Stimulated activated naive CD8-positive, alpha-beta T cell treated with anti-CD3 and anti-CD28 coated beads, Interleukin-15, amount 100 ng/mL, for 72 hours (primary cell): ENCODE results near the gene FAM229A.

Experiments used
- ATAC-seq: fragments of 150-1000 bp; cut with Tn5 transposase; 2 replicates; pipeline ENCODE4 v1.10.0; 2021; ENCODE audit warnings: mild to moderate bottlenecking, moderate library complexity
- DNase-seq, 2 donors: peaks; one replicate each; pipeline ENCODE4 v3.0.0; 2021 to 2022
- H3K27ac Mint-ChIP-seq, 2 donors: one replicate each; pipeline ENCODE4 v1.8.0; 2022; ENCODE audit warnings: mild to moderate bottlenecking in 2 of 2, mixed read lengths in 2 of 2, moderate library complexity in 2 of 2
- H3K27me3 Mint-ChIP-seq: one replicate; pipeline ENCODE4 v1.8.0; 2022; ENCODE audit warnings: mixed read lengths
- H3K4me1 Mint-ChIP-seq: one replicate; pipeline ENCODE4 v1.8.0; 2022; ENCODE audit warnings: mild to moderate bottlenecking, mixed read lengths
- H3K4me3 Mint-ChIP-seq, 2 donors: one replicate each; pipeline ENCODE4 v1.8.0; 2022; ENCODE audit warnings: mild to moderate bottlenecking in 2 of 2, mixed read lengths in 2 of 2, moderate library complexity in 1 of 2
- H3K9me3 Mint-ChIP-seq, 2 donors: one replicate each; pipeline ENCODE4 v1.8.0; 2022; ENCODE audit warnings: mixed read lengths in 2 of 2

FAM229A gene

DNA sequence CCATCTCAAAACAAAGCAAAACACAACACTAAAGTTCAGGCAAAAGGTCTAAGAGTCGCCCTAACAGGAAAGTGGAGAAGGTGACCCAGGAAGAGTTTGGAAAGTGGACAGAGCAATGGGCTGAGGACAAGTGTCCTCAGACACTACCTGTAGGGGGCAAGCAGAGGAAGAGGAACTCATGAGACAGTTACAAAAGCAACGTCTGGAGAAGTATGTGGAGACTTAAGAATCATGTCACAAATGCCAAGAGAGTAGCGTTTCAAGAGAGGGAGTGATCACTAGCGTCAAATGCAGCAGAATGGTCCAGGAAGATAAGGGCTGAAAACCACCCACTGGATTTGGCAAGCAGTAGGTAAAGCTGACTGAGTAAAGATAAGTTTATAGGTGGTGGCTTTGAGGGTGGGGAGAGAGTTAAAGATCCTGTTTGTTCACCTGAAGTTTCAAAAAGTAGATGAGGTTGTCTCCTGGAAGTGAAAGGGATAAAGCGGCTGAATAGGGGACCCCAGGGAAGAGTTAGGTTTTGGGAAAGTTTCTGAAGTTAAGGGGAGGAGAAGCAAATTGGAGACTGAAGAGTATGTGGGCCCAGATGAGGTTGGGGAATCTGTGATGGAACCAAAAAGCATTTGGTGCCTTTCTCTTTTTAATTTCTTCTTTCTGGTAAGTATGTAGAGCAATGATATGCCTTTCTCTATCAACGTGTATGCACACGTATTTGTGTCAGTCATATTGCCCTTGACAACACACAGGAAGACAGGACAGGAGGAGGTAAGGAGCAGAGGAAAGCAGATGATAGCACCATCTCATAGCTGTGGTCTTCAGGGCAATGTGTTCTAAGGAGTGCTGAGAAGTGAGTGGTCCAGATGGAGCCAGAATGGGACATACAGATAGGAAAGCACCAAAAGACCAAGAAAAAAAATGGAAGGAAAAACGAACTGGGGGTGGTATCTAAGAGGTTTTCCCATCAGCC is 28.9 kb upstream of the FAM229A start:
- Mint-ChIP-seq H3K9me3 (peaks cover 0 to 1% of the 10 kb centered on the region in 2 donors), H3K27ac (no peak overlapping the region), H3K27me3 (no peaks in the 10 kb centered on the region), H3K4me3 (no peak overlapping the region), H3K4me1 (peaks cover 27% of the 10 kb centered on the region)
- ATAC-seq (no peak), DNase-seq (no peak)

DNA sequence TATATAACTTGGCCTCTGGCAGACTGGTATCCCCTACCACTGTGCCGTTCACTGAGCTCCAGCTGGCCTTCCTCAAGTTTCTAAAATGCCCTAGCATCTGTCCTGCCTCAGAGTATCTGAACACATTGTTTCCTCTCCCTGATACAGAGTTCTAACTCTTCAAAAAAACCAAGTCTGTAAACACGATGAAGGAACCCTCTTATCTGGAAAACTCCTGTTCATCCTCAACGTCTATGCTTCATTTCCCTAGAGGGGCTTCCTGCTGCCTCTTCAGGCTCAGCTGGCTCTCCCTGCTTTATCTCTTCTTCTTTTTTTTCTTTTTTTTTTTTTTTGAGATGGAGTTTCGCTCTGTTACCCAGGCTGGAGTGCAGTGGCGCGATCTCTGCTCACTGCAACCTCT is 26.4 kb upstream of the FAM229A start:
- Mint-ChIP-seq H3K27me3 (no peaks in the 10 kb centered on the region), H3K9me3 (no peaks in the 10 kb centered on the region), H3K27ac (no peak overlapping the region), H3K4me3 (no peak overlapping the region), H3K4me1 (peaks cover 14% of the 10 kb centered on the region)
- no peak for ATAC-seq
- no peak for DNase-seq

DNA sequence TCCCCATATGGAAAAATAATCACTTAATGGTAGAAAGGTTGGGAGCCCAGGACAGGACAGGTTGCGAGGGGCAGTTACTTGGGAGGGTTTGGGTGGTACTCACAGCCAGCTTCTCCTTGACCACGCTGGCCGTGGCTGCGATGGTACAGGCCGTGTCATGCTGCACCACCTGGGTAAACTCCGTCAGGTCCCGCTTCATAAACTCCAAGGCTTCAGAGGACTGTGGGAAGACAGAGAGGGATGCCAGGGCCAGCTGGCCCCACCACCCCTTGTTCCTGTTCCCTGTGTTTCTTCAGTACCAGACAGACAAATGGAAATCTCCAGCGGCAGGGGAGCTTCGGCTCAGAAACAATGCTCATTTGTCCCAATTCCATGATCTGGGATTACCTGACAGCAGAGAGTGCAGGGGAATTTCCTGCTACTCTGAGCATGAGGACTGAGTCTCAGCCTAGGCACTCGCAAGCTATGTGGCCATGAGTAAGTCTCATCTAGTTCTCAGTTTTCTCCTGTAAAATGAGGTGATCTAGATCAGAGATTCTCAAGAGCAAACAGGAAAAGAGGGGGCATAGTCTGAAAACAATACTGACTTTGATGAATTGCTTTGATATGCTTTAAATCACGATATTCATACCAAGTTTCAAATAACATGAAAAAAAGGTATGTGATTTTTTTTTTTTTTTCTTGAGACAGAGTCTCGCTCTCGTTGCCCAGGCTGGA is 24.5 kb upstream of the FAM229A start:
- no peak overlapping the region for H3K27ac Mint-ChIP-seq
- DNase-seq, result no peak
- H3K9me3 Mint-ChIP-seq, result no peaks in the 10 kb centered on the region
- no peak overlapping the region for H3K4me3 Mint-ChIP-seq
- no peak for ATAC-seq
- H3K4me1 Mint-ChIP-seq, result no peaks in the 10 kb centered on the region
- H3K27me3 Mint-ChIP-seq, result no peaks in the 10 kb centered on the region

DNA sequence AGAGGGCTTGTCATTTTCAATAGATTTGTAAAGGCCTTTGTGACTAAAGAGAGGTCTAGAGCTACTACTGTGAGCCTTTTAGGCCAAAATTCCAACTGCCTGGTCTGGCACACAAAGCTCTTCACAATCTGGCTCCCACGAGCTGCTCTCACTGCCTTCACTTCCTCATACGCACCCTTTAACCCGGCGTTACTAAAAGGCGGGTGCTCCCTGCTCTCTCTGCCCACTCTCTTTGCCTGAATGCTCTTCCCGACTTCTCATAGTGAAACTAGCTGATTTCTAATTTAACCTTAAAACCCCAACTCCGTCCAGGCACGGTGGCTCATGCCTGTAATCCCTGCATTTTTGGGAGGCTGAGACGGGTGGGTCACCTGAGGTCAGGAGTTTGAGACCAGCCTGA is 17.8 kb upstream of the FAM229A start:
- no peaks in the 10 kb centered on the region for H3K4me1 Mint-ChIP-seq
- no peaks in the 10 kb centered on the region for H3K9me3 Mint-ChIP-seq
- DNase-seq (no peak), ATAC-seq (no peak)
- no peak overlapping the region for H3K27ac Mint-ChIP-seq
- H3K4me3 Mint-ChIP-seq, result no peak overlapping the region
- H3K27me3 Mint-ChIP-seq, result no peaks in the 10 kb centered on the region

DNA sequence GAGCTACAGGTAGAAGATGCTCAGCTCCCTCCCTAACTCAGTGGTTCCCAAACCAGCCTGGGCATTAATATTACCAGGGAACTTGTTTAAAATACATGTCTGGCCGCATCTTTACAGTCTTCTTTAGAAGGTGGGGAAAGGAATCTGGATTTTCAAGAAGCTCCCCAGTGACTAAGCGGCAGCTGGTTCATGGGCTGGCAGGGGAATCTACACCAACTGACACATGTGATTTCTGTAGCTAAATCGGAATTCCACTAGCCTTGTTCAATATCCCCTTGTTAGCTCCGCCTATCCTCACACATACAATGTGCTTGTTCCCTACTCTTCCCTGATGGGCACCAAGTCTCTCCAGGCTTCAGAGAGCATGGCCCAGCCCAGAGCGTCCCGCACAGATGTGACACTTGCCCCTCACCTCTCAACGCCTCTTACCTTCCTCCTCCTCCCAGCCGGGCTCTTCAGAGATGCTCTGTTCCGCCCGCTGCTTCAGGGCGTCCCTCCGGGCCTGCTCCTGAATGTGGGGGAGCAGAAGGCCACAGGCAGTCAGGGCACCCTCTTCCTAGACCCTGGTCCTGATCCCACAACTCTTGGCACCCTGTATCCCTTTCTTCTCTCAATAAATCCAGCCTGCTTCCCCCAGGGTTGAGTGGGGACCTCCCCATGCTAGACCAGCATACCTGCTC is 15.4 kb upstream of the FAM229A start:
- H3K9me3 Mint-ChIP-seq, result no peaks in the 10 kb centered on the region
- no peaks in the 10 kb centered on the region for H3K27me3 Mint-ChIP-seq
- H3K27ac Mint-ChIP-seq, result no peak overlapping the region
- DNase-seq (no peak), ATAC-seq (no peak)
- no peak overlapping the region for H3K4me3 Mint-ChIP-seq
- H3K4me1 Mint-ChIP-seq, result peaks cover 3% of the 10 kb centered on the region

DNA sequence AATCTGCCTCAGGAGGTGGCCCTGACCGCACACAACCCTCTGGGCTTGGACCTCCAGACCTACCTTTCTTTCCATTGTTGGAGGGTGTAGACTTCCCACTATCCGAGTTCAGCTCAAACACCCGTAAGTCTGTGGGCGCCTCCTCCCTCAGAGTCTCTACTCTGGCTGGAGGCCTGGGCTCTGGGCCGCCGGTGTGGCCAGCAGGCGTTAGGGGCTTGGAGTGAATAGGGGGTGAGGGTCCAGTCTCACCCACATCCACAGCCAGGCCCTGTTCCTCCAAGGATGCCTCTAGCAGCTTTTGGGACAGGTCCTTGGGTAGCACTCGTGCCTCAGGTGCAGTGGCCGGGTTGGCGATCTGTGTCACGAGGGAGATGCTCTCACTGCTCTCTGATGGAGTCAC is 13.9 kb upstream of the FAM229A start:
- Mint-ChIP-seq H3K4me3 (no peak overlapping the region), H3K27me3 (no peaks in the 10 kb centered on the region), H3K4me1 (peaks cover 16% of the 10 kb centered on the region), H3K27ac (no peak overlapping the region), H3K9me3 (no peaks in the 10 kb centered on the region)
- ATAC-seq (no peak), DNase-seq (no peak)

DNA sequence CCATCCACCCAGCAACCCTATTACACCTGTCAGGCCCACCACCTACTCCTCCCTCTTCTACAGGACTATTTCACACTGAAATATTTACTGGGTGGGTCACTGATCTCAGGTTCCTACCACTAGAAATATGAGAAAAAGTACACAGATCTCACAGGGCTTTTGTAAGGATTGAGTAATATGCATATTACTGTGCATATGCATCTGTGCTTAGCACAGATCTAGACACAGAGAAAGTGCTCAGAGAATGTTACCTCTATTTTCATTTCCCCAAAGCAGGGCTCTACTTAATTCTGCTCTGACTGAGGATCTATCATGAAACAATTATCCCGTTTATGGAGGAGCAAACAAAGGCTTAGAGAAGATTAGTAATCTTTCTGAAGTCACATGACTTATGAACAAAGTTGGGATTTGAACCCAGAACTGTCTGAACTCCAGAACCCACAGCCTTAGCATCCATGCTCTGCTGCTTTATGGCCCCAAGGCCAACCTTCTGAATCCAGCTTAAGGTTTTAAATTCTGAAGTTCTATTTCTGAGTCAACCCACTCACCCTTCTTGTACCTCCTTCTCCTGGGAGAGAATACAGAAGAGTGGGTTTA is 11.8 kb upstream of the FAM229A start:
- ATAC-seq (no peak), DNase-seq (no peak)
- Mint-ChIP-seq H3K4me1 (peaks cover 16% of the 10 kb centered on the region), H3K4me3 (no peak overlapping the region), H3K27ac (no peak overlapping the region), H3K9me3 (no peaks in the 10 kb centered on the region), H3K27me3 (no peaks in the 10 kb centered on the region)

DNA sequence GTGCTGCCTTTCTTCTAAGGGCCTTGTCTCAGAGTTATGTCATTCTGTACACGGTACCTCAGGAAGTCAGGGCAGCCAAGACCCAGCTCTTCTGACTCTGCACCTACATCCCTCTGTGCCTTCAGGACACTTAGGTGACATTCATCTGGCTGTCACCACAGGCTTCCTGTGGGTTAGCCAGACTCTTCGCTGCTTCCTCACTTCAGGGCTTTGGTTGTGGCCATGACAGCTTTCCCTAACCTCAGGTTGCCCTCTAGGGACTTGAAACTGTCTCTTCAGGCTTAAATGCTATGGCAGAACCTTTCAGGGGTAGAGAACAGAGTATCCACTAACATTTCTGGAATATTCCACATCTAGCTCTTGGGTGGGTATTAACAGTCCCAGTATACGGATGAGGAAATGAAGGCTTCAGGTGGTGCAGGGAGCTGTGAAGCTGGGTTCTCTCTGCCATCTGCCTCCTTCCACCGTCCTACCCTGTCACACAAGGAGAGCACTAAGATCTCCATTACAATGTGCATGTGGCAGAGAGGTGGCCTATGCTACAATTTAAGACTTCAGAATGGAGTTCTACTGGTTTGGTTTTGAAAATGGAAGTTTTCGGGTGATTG is 10.0 kb upstream of the FAM229A start:
- H3K27me3 Mint-ChIP-seq, result no peaks in the 10 kb centered on the region
- no peaks in the 10 kb centered on the region for H3K9me3 Mint-ChIP-seq
- H3K4me1 Mint-ChIP-seq, result peaks cover 16% of the 10 kb centered on the region
- H3K4me3 Mint-ChIP-seq, result no peak overlapping the region
- peak in 1 of 2 donors; percentile 45 for DNase-seq
- peak overlapping the region in 1 of 2 donors; percentile 7 for H3K27ac Mint-ChIP-seq
- peak; percentile 88 for ATAC-seq

DNA sequence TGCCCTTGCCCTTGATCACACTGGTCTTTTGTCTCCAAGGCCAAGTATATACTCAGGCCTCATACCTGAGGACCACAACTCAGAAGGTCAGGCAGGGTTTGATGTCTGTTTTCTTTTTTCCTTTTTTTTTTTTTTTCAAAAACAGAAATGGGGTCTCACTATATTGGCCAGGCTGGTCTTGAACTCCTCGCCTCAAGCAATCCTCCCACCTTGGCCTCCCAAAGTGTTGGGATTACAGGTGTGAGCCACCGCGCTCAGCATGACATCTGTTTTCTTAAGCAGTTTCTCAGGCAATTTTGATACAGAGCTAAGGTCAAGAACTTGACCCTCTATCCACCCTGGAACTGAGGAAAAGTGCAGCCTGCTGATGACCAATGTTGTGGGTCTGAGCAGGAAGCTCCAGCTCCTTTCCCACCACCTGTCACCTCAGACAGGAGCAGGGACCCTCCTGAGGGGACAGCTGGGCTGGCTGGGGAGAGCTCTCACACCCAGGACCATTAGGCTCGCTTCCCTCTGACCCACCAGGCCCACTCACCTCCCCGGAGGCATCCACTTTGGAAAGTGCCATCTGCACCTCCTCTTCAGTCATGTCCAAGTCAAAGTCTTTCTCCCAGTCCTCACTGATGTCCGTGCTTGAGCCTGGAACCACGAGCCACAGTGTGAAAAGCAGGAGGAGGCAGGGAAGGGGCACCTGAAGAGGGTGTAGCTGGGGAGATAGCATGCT is 5.8 kb upstream of the FAM229A start:
- Mint-ChIP-seq H3K4me1 (peaks cover 16% of the 10 kb centered on the region), H3K27me3 (no peaks in the 10 kb centered on the region), H3K9me3 (no peaks in the 10 kb centered on the region), H3K27ac (no peak overlapping the region), H3K4me3 (no peak overlapping the region)
- DNase-seq (no peak), ATAC-seq (no peak)

DNA sequence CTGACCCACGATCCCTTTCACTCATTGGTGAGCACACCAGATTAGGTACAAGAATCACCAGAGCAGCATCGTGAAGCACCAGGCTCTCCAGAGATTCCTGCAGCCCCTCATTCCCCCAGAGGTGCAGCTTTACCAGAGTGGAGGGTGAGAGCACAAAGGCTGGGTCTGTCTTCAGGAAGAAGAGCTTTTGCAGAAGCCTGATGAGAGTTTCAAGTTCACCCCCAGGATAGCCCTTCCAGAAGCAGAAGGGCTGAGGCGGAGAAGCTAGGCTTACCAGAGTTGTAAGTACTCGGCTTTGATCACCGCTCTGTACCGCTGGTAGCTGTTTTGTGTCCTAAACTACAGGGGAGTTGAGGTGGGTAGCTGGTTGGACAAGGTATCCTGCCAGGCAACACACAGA is 3.2 kb upstream of the FAM229A start:
- Mint-ChIP-seq H3K4me3 (no peak overlapping the region), H3K27ac (no peak overlapping the region), H3K9me3 (no peaks in the 10 kb centered on the region), H3K4me1 (peaks cover 17% of the 10 kb centered on the region), H3K27me3 (no peaks in the 10 kb centered on the region)
- DNase-seq (no peak), ATAC-seq (no peak)

DNA sequence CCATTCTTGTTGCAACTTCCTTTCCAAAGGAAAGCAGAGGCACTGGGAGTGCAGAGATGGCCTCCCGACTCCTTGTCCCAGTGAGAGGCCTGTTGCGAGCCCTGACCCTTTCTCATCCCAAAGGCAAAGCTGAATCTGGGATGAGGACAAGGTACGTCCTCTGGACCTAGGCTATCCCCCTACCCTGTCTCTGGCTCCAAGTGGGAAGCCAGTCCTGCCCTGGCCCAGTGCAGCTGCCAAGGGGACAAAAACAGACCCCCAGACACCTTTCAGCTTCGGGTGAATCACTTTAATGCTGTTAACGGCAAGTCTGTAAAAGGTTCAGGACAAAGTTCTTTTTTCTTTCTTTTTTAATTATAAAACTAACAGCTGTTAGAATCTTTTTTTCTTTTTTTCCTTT is 2.6 kb upstream of the FAM229A start:
- DNase-seq (no peak), ATAC-seq (no peak)
- Mint-ChIP-seq H3K4me1 (peaks cover 23% of the 10 kb centered on the region), H3K27me3 (no peaks in the 10 kb centered on the region), H3K4me3 (no peak overlapping the region), H3K9me3 (no peaks in the 10 kb centered on the region), H3K27ac (no peak overlapping the region)

DNA sequence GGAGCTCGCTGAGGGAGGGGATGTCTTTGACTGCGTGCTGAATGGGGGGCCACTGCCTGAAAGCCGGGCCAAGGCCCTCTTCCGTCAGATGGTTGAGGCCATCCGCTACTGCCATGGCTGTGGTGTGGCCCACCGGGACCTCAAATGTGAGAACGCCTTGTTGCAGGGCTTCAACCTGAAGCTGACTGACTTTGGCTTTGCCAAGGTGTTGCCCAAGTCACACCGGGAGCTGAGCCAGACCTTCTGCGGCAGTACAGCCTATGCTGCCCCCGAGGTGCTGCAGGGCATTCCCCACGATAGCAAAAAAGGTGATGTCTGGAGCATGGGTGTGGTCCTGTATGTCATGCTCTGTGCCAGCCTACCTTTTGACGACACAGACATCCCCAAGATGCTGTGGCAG is 1.4 kb upstream of the FAM229A start:
- DNase-seq (no peak), ATAC-seq (no peak)
- H3K27ac Mint-ChIP-seq, result no peak overlapping the region
- peaks cover 30% of the 10 kb centered on the region for H3K4me1 Mint-ChIP-seq
- H3K9me3 Mint-ChIP-seq, result no peaks in the 10 kb centered on the region
- H3K4me3 Mint-ChIP-seq, result no peak overlapping the region
- no peaks in the 10 kb centered on the region for H3K27me3 Mint-ChIP-seq

DNA sequence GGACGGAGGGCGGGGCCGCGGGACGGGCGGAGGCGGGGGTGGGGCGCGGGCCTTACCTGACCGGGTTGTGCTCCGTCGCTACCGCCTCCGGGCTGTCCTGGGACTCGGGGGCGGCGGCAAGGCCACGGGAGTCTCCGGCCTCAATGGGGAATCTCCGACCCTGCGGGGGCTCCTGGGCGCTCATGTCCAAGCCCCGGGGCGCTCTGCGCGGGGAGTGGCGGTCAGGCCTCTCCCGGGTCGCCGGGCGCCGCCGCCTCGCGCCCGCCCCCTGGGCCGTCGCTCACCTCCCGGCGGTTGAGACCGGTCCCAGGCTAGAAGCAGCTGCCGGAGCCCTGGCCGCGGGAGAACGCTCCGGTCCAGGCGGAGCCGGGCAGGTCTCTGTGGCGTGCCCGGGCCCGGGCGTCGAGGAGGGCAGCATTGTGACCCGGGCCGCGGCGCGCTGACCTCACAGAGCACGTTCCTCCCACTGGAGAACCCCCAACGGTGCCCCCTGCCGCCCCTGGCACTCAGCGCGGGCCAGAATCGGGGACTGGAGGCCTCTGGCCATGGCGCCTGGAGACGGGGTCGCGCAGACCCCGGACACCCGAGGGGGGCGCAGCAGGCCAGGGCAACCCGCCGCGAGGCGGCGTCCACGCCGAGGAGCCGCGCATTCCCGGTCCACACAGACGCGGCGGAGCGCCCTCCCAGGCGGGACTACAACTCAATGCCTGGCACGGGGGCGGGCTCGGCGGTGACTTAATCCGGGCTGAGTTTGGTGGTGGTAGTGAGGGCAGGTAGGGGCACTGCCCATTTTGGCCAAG is 411 bp downstream of the FAM229A start:
- Mint-ChIP-seq H3K27ac (no peak overlapping the region), H3K27me3 (no peaks in the 10 kb centered on the region), H3K4me3 (peak overlapping the region in 1 of 2 donors; percentile 65), H3K4me1 (peaks cover 36% of the 10 kb centered on the region), H3K9me3 (no peaks in the 10 kb centered on the region)
- ATAC-seq (peak; percentile 49), DNase-seq (no peak)

DNA sequence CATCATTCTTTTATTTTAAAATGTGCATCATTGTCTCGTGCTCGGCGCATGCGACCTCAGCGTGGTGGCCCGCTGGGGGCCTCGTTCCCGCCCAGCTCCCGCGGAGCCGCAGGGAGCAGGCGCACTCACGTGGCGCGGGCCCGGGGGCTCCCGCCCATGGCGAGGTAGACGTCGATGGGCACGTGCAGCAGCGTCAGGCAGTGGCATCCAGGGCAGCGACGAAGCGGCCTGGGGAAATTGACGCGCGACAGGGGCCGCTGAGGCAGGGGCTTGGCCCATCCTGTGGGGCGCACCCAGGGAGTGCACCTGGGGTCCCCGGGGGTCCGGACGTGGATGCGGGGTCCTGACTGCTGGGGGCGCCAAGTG is 994 bp downstream of the FAM229A start:
- Mint-ChIP-seq H3K4me1 (peaks cover 36% of the 10 kb centered on the region), H3K4me3 (no peak overlapping the region), H3K9me3 (no peaks in the 10 kb centered on the region), H3K27me3 (no peaks in the 10 kb centered on the region), H3K27ac (no peak overlapping the region)
- peak; percentile 35 for ATAC-seq
- DNase-seq, result no peak
